Fibroblast of the aortic adventitia (primary cell): ENCODE results near the gene GOLGA6B. TPM values are rescaled to one million over a fixed set of nuclear protein-coding genes. Genes with fewer than 3 reads are reported as not detected.
"Not testable (repeated sequence)": the region's sequence is repeated elsewhere in the genome, so short reads cannot be mapped to it uniquely, and the experiment has no call there.

Experiments used
- DNase-seq: peaks from one replicate; pipeline ENCODE4 v3.0.0-alpha.2; 2010; ENCODE audit warnings: low read depth
- H3K4me3 ChIP-seq: 2 replicates; pipeline ENCODE4 v1.5.1; 2011; ENCODE audit warnings: low read depth, mild to moderate bottlenecking, control low read depth, low read length, moderate library complexity
- CTCF ChIP-seq: IDR thresholded peaks from 2 replicates; pipeline ENCODE4 v1.5.1; 2011; ENCODE audit warnings: mild to moderate bottlenecking, low read length, control low read depth, inconsistent platforms; ENCODE audit not compliant: insufficient read depth
- small RNA-seq: library from RNA; depleted of rRNA; stranded (forward); fragments of <200 nt; gene quantifications from one replicate; pipeline ENCODE3, GENCODE V24; 2012
- total RNA-seq: library from RNA; depleted of rRNA; stranded (reverse); fragments of >200 nt; gene quantifications from 2 replicates; pipeline ENCODE4 v1.2.3, GENCODE V29; 2012; ENCODE audit warnings: low replicate concordance

Gene GOLGA6B
- total RNA-seq, 1 donor: not detected

GRCh38 chr15:72688697-72689096, 34.2 kb downstream of the GOLGA6B start:
- no peak for TF ChIP-seq CTCF
- DNase-seq: no peak
- H3K4me3 ChIP-seq: no peak overlapping the region

DNA sequence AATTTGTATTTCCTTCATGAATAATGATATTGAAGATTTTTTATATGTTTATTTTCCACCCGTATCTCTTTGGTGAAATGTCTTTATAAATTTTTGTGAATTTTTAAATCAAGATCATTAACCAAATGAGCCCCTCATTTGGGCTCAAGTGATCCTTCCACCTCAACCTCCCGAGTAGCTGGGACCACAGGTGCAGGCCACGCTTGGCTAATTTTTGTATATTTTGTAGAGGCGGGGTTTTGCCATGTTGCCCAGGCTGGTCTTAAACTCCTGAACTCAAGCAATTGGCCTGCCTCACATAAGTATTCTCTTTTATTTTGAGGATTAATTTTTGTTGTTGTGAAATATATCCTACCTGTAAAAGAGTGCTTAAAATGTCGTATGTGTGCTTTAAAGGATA, 36.4 kb downstream of the GOLGA6B start:
- no peak for DNase-seq
- no peak for TF ChIP-seq CTCF
- H3K4me3 ChIP-seq: no peak overlapping the region

DNA sequence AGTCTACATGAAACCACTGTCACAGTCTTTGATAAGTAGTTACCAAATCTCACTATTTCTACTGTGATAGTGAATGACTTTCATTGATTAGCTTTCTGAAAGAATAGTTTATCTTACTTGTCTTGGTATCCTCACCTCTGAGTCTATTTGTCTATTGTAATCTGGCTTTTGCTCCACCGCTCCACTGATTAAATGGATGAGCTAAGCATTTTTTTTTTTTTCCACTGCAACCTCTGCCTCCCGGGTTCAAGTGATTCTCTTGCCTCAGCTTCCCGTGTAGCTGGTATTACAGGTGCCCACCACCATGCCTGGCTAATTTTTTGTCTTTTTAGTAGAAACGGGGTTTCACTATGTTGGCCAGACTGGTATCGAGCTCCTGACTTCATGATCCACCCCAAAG, 44.4 kb downstream of the GOLGA6B start:
- DNase-seq: no peak
- no peak overlapping the region for H3K4me3 ChIP-seq
- TF ChIP-seq CTCF: no peak

DNA sequence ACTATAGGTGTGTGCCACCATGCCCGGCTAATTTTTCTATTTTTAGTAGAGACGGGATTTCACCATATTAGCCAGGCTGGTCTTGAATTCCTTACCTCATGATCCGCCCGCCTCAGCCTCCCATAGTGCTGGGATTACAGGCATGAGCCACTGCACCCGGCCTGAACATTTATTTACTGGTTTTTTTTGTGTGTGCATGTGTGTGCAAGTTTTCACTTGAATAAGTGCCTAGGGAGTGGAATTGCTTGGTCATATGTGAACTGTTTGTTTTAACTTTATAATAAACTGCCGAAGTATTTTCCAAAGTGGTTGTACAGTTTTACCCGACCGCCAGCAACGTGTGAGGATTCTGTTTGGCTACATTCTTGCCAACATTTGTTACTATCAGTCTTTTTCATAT, 45.6 kb downstream of the GOLGA6B start:
- no peak for TF ChIP-seq CTCF
- DNase-seq: no peak
- no peak overlapping the region for H3K4me3 ChIP-seq

GRCh38 chr15:72706266-72706665, 51.8 kb downstream of the GOLGA6B start:
- no peak overlapping the region for H3K4me3 ChIP-seq
- no peak for DNase-seq
- no peak for TF ChIP-seq CTCF

DNA sequence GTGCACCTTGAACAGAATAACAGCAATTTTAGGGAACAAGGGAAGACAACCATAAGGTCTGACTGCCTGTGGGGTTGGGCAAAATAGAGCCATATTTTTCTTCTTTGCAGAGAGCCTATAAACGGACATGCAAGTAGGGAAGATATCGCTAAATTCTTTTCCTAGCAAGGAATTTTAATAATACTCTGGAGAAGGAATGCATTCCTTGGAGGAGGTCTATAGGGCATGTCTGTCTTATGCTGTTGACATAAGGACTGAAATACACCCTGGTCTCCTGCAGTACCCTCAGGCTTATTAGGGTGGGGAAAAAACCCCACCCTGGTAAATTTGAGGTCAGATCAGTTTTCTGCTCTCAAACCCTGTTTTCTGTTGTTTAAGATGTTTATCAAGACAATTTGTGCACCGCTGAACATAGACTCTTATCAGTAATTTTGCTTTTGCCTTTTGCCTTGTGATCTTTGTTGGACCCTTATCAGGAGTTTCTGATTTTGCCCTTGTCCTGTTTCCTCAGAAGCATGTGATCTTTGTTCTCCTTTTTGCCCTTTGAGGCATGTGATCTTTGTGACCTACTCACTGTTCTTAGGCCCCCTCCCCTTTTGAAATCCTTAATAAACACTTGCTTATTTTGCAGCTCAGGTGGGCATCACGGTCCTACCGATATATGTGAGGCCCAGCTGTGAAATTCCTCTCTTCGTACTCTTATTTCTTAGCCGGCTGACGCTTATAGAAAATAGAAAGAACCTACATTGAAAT, 54.2 kb downstream of the GOLGA6B start:
- H3K4me3 ChIP-seq, DNase-seq: not testable (repeated sequence)

Small RNA genes lying within 50 kb of the gene (small RNA-seq; reads per million reads assigned to genes)
- gene RN7SL853P: not detected

Other genes with a start within 250 kb of the GOLGA6B start
- 51.1 and 69.2 TPM in 2 replicates for gene ARIH1, start 180.4 kb upstream of the GOLGA6B start, total RNA-seq
- gene HIGD2B, start 31.5 kb downstream of the GOLGA6B start, total RNA-seq: not detected in 2 replicates
- 21.2 and 24.9 TPM in 2 replicates for gene BBS4, start 31.5 kb downstream of the GOLGA6B start, total RNA-seq
- 43.9 and 86.1 TPM in 2 replicates for gene ADPGK, start 129.1 kb downstream of the GOLGA6B start, total RNA-seq